Right atrium auricular region (tissue), 2 donors: ENCODE results near the gene CAMLG. TPM values are rescaled to one million over a fixed set of nuclear protein-coding genes. Genes with fewer than 3 reads are reported as not detected.
A peak's percentile ranks its signal among the peaks of the same experiment; 100 is the strongest.
"Not testable (repeated sequence)": the region's sequence is repeated elsewhere in the genome, so short reads cannot be mapped to it uniquely, and the experiment has no call there.

Source experiments
- DNase-seq: peaks from one replicate; pipeline ENCODE4 v3.0.0-alpha.2; 2019; ENCODE audit warnings: low spot score
- H3K27ac ChIP-seq, 2 donors: fragments of 200-600 bp; sonication (generic); 1 replicate in 1 of 2; 2 replicates in 1 of 2; pipeline ENCODE4 v1.5.1; 2016 to 2019
- H3K27me3 ChIP-seq, 2 donors: fragments of 200-600 bp; sonication (generic); one replicate each; pipeline versions ENCODE4 v1.5.1 to v1.6.0; 2017 to 2019
- H3K36me3 ChIP-seq: fragments of 200-600 bp; sonication (generic); one replicate; pipeline ENCODE4 v1.5.1; 2016
- H3K4me1 ChIP-seq, 2 donors: fragments of 200-600 bp; sonication (generic); one replicate each; pipeline versions ENCODE4 v1.5.1 to v1.6.0; 2017 to 2019
- H3K4me3 ChIP-seq, 2 donors: fragments of 200-600 bp; sonication (generic); 1 replicate in 1 of 2; 2 replicates in 1 of 2; pipeline ENCODE4 v1.5.1; 2017 to 2019; ENCODE audit warnings: mild to moderate bottlenecking in 1 of 2, moderate library complexity in 1 of 2
- H3K9me3 ChIP-seq, 2 donors: fragments of 200-600 bp; sonication (generic); one replicate each; pipeline ENCODE4 v1.5.1; 2019
- total RNA-seq, 2 donors: library from RNA; depleted of rRNA; stranded (reverse); fragments of >200 nt; gene quantifications; one replicate each; pipeline ENCODE4 v1.1.0, GENCODE V29; 2016
- TF ChIP-seq, protein P1 (sequence below), 2 donors: fragments of 200-600 bp; sonication (generic); IDR thresholded peaks; one replicate each; pipeline ENCODE4 v1.5.1; 2019; ENCODE audit warnings: antibody characterized with exemption in 2 of 2

CAMLG gene
- total RNA-seq, 2 donors from 2014 or later: 18.2 to 21.9 TPM

DNA sequence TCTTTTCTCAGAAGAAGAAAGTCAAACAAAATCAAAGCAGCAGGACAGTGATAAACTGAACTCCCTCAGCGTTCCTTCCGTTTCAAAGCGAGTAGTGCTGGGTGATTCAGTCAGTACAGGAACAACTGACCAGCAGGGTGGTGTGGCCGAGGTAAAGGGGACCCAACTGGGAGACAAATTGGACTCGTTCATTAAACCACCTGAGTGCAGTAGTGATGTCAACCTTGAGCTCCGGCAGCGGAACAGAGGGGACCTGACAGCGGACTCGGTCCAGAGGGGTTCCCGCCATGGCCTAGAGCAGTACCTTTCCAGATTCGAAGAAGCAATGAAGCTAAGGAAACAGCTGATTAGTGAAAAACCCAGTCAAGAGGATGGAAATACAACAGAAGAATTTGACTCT, 2.7 kb downstream of the CAMLG start:
- H3K27ac ChIP-seq: no peak overlapping the region
- H3K4me1 ChIP-seq: peaks cover 4 to 15% of the 10 kb centered on the region in 2 donors
- H3K9me3 ChIP-seq: no peaks in the 10 kb centered on the region
- TF ChIP-seq, protein P1, sequence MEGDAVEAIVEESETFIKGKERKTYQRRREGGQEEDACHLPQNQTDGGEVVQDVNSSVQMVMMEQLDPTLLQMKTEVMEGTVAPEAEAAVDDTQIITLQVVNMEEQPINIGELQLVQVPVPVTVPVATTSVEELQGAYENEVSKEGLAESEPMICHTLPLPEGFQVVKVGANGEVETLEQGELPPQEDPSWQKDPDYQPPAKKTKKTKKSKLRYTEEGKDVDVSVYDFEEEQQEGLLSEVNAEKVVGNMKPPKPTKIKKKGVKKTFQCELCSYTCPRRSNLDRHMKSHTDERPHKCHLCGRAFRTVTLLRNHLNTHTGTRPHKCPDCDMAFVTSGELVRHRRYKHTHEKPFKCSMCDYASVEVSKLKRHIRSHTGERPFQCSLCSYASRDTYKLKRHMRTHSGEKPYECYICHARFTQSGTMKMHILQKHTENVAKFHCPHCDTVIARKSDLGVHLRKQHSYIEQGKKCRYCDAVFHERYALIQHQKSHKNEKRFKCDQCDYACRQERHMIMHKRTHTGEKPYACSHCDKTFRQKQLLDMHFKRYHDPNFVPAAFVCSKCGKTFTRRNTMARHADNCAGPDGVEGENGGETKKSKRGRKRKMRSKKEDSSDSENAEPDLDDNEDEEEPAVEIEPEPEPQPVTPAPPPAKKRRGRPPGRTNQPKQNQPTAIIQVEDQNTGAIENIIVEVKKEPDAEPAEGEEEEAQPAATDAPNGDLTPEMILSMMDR (IDR thresholded peaks at IDR 0.05): no peak
- H3K27me3 ChIP-seq: no peaks in the 10 kb centered on the region
- DNase-seq: no peak
- H3K4me3 ChIP-seq: no peak overlapping the region
- peaks cover 7% of the 10 kb centered on the region for H3K36me3 ChIP-seq

DNA sequence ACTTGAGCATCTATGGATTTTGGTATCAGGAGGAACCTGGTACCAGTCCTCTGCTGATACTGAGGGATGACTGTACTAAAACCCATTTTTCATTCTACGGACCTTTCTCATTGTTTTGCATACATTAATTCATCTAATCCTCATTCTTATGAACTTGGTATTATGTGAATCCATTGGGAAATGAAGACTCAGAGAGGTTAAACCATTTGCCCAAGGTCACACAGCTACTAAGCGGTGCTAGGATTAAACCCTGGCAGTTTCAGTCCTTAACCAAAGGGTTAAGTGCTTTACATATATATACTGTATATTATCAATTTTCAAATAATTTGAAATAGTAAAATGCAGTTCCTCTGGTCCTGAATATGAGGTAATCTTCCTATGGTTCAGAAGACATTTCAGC, 3.8 kb downstream of the CAMLG start:
- Histone ChIP-seq H3K9me3 (no peaks in the 10 kb centered on the region), H3K27ac (no peak overlapping the region), H3K27me3 (no peaks in the 10 kb centered on the region), H3K4me1 (peaks cover 4 to 15% of the 10 kb centered on the region in 2 donors), H3K4me3 (no peak overlapping the region), H3K36me3 (peaks cover 7% of the 10 kb centered on the region)
- no peak for DNase-seq
- TF ChIP-seq, protein P1 (IDR thresholded peaks at IDR 0.05): no peak

DNA sequence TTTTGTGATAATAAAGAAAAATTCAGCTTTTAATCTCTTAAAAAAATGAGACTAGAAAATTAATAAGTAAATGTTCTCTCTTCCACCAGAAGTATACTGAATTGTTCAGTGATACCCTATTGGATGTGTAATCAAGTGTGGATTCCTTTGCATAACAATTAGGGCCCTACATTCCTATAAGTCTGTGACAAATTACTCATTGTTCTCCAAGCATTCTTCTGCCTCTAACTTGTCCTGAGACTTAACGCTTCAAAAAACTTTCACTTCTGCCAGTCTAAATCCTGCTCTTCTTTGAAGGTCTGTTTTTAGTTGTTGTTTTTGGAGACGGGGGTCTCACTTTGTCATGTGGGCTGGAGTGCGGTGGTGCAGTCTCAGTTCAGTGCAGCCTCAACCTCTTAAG, 11.1 kb downstream of the CAMLG start:
- TF ChIP-seq, protein P1 (IDR thresholded peaks at IDR 0.05): no peak
- no peak for DNase-seq
- no peaks in the 10 kb centered on the region for H3K27me3 ChIP-seq
- H3K36me3 ChIP-seq: peaks cover 16% of the 10 kb centered on the region
- H3K4me3 ChIP-seq: no peak overlapping the region
- no peak overlapping the region for H3K27ac ChIP-seq
- H3K4me1 ChIP-seq: no peaks in the 10 kb centered on the region
- H3K9me3 ChIP-seq: no peaks in the 10 kb centered on the region

DNA sequence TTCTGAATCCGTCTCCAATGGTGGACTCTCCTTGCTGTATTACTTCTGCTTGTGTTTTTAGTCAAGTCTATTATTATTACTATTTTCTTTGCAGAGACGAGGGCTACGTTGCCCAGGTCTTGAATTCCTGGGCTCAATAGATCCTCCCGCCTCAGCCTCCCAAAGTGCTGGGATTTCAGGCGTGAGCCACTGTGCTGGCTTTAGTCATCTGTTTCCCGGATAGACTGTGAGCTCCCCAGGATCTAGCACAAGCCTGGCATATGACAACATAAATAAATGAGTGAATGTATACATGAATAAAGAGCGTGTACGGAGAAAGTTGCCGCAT, 19.8 kb downstream of the CAMLG start:
- Histone ChIP-seq H3K36me3 (no peaks in the 10 kb centered on the region), H3K27me3 (no peaks in the 10 kb centered on the region), H3K4me1 (peaks cover 0 to 23% of the 10 kb centered on the region in 2 donors), H3K9me3 (no peaks in the 10 kb centered on the region), H3K27ac (peak overlapping the region; percentile 57 to 76), H3K4me3 (peak overlapping the region; percentile 71 to 97)
- TF ChIP-seq, protein P1 (IDR thresholded peaks at IDR 0.05): no peak
- no peak for DNase-seq

DNA sequence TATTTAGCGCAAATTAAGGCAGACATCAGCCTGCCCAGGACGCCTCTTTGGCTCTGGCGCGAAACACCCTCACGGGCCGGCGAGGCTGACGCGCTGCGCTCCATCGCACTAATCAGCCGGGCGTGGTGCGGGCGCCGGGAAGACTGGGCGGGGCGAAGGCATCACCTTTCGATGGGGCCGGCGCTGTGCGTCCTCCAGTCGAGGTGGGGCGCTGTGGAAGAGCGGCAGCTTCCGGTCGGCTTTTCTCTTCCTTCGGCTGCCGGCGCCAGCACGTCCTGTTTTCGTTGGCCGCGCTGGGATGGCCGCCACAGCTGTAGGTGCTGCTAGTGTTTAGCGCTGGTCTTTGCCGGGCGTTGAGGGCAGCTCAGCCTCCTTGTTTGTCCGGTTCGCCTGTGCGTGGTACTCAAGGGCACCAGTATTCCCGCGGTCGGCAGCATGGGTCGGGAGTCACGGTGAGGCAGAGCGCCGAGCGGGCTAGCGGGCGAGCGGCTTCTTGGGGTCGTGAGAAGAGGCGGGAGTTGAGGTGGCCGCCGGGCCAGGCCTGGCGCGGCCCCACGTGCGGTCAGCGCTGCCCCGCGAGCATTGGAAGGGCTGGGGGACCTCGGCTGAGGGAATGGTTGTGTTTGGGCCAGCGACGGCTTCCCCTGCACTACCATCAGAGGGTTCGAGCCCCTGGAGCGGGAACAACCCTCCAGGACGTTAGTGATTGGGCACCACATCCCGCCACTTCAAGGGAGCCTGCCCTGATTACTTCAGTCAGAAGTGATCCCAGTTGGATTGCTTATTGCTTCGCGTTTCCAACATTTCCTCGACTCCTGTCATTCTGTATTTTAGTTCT, 20.4 kb downstream of the CAMLG start, which contains the start of gene DDX46:
DDX46 (plus strand) TSS at position 276 of the 838 bp plus-strand sequence; CDS start at position 436, 160 bp downstream.
- DNase-seq: peak; percentile 93
- peak within 1 kb of the TSS; percentile 57 to 76 for H3K27ac ChIP-seq
- no peaks in the 10 kb centered on the region for H3K9me3 ChIP-seq
- H3K36me3 ChIP-seq: no peaks in the 10 kb centered on the region
- TF ChIP-seq, protein P1 (IDR thresholded peaks at IDR 0.05): peak; percentile 56 to 89
- H3K27me3 ChIP-seq: no peaks in the 10 kb centered on the region
- H3K4me1 ChIP-seq: peaks cover 0 to 23% of the 10 kb centered on the region in 2 donors
- peak within 1 kb of the TSS; percentile 71 to 97 for H3K4me3 ChIP-seq

DNA sequence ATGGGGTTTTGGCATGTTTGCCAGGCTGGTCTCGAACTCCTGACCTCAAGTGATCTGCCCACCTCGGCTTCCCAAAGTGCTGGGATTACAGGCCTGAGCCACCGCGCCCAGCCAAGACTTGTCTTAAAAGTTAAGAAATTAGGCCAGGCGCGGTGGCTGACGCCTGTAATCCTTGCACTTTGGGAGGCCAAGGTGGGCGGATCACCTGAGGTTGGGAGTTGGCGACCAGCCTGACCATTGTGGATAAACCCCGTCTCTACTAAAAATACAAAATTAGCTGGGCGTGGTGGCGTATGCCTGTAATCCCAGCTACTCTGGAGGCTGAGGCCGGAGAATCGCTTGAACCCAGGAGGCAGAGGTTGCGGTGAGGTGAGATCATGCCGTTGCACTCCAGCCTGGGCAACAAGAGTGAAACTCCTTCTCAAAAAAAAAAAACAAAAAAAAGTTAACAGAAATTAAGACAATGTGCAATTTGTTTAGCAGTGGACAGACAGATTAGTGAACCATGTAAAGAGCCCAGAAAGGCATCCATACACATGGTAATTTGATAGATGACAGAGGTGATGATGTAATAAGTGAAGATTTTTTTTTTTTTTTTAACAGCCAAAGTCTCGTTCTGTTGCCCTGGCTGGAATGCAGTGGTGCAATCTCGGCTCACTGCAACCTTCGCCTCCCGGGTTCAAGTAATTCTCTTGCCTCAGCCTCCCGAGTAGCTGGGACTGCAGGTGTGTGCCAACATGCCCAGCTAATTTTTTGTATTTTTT, 29.4 kb downstream of the CAMLG start:
- H3K27me3 ChIP-seq, H3K4me3 ChIP-seq, DNase-seq, H3K27ac ChIP-seq, H3K9me3 ChIP-seq, H3K4me1 ChIP-seq: not testable (repeated sequence)
- H3K36me3 ChIP-seq: peaks cover 84% of the 10 kb centered on the region
